Activated B cell treated with CpG ODN at 0.5 μM for 24 hours (primary cell): ENCODE measurements around the gene CENPT. TPM values are rescaled to one million over a fixed set of nuclear protein-coding genes. Genes with fewer than 3 reads are reported as not detected.
A peak's percentile ranks its signal among the peaks of the same experiment; 100 is the strongest.

ENCODE experiments used
- ATAC-seq: fragments of 200-7000 bp; cut with Tn5 transposase; one replicate; pipeline ENCODE4 v1.10.0; 2021; ENCODE audit warnings: low read depth, mild to moderate bottlenecking, moderate library complexity
- CTCF ChIA-PET: fragments of 350-600 bp; sonication (Branson Sonifier 250); formaldehyde crosslinking; loops from one replicate; lab custom pipeline; 2021; ENCODE audit warnings: antibody characterized with exemption; lab: Charles Lee
- POLR2A ChIA-PET: fragments of 350-600 bp; sonication (Branson Sonifier 250); formaldehyde crosslinking; loops from one replicate; lab custom pipeline; 2021; ENCODE audit warnings: antibody characterized with exemption; lab: Charles Lee
- DNase-seq: peaks from one replicate; pipeline ENCODE4 v3.0.0; 2022
- H3K27ac Mint-ChIP-seq: one replicate; pipeline ENCODE4 v1.8.0; 2020; ENCODE audit warnings: mixed read lengths
- H3K27me3 Mint-ChIP-seq: one replicate; pipeline ENCODE4 v1.8.0; 2021; ENCODE audit warnings: mixed read lengths
- H3K36me3 Mint-ChIP-seq: one replicate; pipeline ENCODE4 v1.8.0; 2021; ENCODE audit warnings: low read depth, mixed read lengths
- H3K4me1 Mint-ChIP-seq: one replicate; pipeline ENCODE4 v1.8.0; 2021; ENCODE audit warnings: mixed read lengths
- H3K4me3 Mint-ChIP-seq: one replicate; pipeline ENCODE4 v1.8.0; 2020; ENCODE audit warnings: mild to moderate bottlenecking, mixed read lengths
- H3K9me3 Mint-ChIP-seq: one replicate; pipeline ENCODE4 v1.8.0; 2020; ENCODE audit warnings: mixed read lengths
- intact Hi-C: fragments of 100-400 bp; cut with micrococcal nuclease; formaldehyde crosslinking; loops from one replicate; pipeline ENCODE4 v1.15.1; 2024
- total RNA-seq: library from RNA; stranded (reverse); gene quantifications from 2 replicates; pipeline ENCODE4 v1.2.3, GENCODE V29; 2022
- TF ChIP-seq, protein P1 (sequence below): fragments of 200-600 bp; IDR thresholded peaks from one replicate; pipeline ENCODE4 v1.8.0; 2022; ENCODE audit warnings: antibody characterized with exemption, mild to moderate bottlenecking

Gene CENPT
- total RNA-seq, 1 donor from 2014 or later = 54.2 TPM

DNA sequence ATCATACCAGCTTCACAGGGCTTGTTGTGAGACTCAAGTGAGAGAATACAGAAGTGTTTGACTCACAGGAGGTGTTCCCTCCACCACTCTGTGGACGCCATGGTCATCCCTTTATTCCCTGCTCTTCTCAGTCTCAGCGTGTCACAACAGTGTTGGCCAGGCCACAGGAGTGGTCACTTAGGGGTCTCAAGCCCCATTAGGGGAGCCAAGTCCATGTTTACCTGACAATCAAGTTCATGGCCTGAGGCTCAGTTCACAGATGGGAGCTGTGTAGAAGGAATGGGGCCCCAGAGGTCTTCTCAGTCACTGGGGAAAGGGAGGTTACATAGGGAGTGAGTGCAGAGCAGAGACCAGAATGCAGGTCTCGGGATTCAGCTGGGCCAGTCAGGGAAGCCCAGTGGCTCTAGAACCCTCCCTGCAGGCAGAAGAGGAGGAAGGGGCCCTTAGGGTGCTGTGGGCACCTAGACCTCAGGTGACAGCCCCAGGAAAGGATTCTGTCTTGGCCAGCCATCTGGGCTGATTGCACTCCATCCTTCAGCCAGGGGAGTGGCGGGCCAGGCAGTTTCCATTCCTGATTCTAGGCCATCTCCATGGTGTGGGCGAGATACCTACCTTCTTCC, 9.5 kb upstream of the CENPT start:
- intact Hi-C loops = no loop called here
- Mint-ChIP-seq H3K4me3 (no peak overlapping the region), H3K27me3 (no peaks in the 10 kb centered on the region), H3K36me3 (peaks cover 21% of the 10 kb centered on the region), H3K9me3 (no peaks in the 10 kb centered on the region), H3K4me1 (peaks cover 16% of the 10 kb centered on the region), H3K27ac (no peak overlapping the region)
- ChIA-PET CTCF (interaction anchor here (1.1 kb wide), 1 partner anchor 27 kb away, joined by 3 read pairs; no protein-coding TSS in a partner anchor), POLR2A (no interaction called here)
- no peak for ATAC-seq
- DNase-seq = no peak
- TF ChIP-seq, protein P1, sequence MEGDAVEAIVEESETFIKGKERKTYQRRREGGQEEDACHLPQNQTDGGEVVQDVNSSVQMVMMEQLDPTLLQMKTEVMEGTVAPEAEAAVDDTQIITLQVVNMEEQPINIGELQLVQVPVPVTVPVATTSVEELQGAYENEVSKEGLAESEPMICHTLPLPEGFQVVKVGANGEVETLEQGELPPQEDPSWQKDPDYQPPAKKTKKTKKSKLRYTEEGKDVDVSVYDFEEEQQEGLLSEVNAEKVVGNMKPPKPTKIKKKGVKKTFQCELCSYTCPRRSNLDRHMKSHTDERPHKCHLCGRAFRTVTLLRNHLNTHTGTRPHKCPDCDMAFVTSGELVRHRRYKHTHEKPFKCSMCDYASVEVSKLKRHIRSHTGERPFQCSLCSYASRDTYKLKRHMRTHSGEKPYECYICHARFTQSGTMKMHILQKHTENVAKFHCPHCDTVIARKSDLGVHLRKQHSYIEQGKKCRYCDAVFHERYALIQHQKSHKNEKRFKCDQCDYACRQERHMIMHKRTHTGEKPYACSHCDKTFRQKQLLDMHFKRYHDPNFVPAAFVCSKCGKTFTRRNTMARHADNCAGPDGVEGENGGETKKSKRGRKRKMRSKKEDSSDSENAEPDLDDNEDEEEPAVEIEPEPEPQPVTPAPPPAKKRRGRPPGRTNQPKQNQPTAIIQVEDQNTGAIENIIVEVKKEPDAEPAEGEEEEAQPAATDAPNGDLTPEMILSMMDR = no peak

DNA sequence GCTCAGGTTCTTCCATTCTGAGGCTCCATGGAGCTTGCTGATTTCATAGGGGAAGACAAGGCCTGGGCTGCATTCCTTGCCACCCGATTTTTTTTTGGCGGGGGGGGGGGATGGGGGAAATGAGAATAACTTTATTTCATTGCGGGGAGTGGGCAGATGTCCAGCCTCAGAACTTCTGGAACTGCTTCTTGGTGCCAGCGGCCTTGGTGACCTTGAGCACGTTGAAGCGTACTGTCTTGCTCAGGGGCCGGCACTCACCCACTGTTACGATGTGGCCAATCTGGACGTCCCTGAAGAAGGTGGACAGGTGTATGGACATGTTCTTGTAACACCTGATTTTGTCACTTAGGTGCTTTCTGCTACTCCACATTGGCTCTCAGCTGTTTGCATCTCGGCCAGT, 8.3 kb upstream of the CENPT start:
- peaks cover 14% of the 10 kb centered on the region for H3K36me3 Mint-ChIP-seq
- no peak overlapping the region for H3K27ac Mint-ChIP-seq
- intact Hi-C loops = no loop called here
- no peaks in the 10 kb centered on the region for H3K27me3 Mint-ChIP-seq
- H3K4me1 Mint-ChIP-seq = peaks cover 16% of the 10 kb centered on the region
- ChIA-PET POLR2A (no interaction called here), CTCF (interaction anchor here (0.6 kb wide), 1 partner anchor 1848 kb away, joined by 3 read pairs; no protein-coding TSS in a partner anchor)
- H3K4me3 Mint-ChIP-seq = no peak overlapping the region
- no peaks in the 10 kb centered on the region for H3K9me3 Mint-ChIP-seq
- no peak for ATAC-seq
- DNase-seq = no peak
- TF ChIP-seq, protein P1 = no peak

DNA sequence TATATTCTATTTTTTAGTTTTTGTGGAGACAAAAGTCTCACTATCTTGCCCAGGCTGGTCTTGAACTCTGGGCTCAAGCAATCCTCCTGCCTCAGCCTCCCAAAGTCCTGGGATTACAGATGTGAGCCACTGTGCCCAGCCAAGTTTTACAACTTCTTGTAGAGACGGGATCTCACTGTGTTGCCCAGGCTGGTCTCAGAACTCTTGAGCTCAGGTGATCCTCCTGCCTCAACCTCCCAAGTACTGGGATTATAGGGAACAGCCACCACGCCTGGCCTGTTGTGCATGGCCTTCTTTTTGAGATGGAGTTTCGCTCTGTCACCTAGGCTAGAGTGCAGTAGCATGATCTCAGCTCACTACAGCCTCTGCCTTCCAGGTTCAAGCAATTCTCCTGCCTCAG, 6.2 kb upstream of the CENPT start:
- H3K36me3 Mint-ChIP-seq = peaks cover 13% of the 10 kb centered on the region
- H3K4me3 Mint-ChIP-seq = no peak overlapping the region
- H3K27ac Mint-ChIP-seq = no peak overlapping the region
- H3K9me3 Mint-ChIP-seq = no peaks in the 10 kb centered on the region
- CTCF ChIA-PET = no interaction called here
- POLR2A ChIA-PET = no interaction called here
- intact Hi-C loops = no loop called here
- H3K4me1 Mint-ChIP-seq = peaks cover 21% of the 10 kb centered on the region
- TF ChIP-seq, protein P1 = no peak
- DNase-seq = no peak
- ATAC-seq = no peak
- no peaks in the 10 kb centered on the region for H3K27me3 Mint-ChIP-seq

DNA sequence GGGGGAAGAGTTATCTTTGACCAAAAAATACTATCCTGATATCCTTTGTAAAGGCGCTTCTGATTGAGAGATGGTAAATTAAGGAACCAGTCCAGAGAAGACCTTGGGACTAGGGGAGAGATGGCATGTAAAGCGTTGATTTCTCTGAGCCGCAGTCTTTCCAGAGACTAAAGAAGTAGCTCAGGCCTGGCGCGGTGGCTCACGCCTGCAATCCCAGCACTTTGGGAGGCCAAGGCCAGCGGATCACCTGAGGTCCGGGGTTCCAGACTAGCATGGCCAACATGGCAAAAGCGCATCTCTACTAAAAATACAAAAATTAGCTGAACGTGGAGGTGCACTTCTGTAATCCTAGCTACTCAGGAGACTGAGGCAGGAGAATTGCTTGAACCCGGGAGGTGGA, 625 bp upstream of the CENPT start:
- H3K27me3 Mint-ChIP-seq = no peaks in the 10 kb centered on the region
- ATAC-seq (no peak), DNase-seq (no peak)
- H3K9me3 Mint-ChIP-seq = no peaks in the 10 kb centered on the region
- ChIA-PET POLR2A (interaction anchor here (0.7 kb wide), 1 partner anchor 173 kb away, joined by 3 read pairs; no protein-coding TSS in a partner anchor), CTCF (interaction anchor here (1.4 to 2.4 kb wide), 2 partner anchors 32 to 193 kb away, joined by 3 to 13 read pairs; no protein-coding TSS in a partner anchor)
- intact Hi-C loops = no loop called here
- peak overlapping the region; percentile 84 for H3K4me3 Mint-ChIP-seq
- H3K27ac Mint-ChIP-seq = no peak overlapping the region
- peaks cover 48% of the 10 kb centered on the region for H3K4me1 Mint-ChIP-seq
- H3K36me3 Mint-ChIP-seq = peaks cover 8% of the 10 kb centered on the region
- TF ChIP-seq, protein P1 = no peak

DNA sequence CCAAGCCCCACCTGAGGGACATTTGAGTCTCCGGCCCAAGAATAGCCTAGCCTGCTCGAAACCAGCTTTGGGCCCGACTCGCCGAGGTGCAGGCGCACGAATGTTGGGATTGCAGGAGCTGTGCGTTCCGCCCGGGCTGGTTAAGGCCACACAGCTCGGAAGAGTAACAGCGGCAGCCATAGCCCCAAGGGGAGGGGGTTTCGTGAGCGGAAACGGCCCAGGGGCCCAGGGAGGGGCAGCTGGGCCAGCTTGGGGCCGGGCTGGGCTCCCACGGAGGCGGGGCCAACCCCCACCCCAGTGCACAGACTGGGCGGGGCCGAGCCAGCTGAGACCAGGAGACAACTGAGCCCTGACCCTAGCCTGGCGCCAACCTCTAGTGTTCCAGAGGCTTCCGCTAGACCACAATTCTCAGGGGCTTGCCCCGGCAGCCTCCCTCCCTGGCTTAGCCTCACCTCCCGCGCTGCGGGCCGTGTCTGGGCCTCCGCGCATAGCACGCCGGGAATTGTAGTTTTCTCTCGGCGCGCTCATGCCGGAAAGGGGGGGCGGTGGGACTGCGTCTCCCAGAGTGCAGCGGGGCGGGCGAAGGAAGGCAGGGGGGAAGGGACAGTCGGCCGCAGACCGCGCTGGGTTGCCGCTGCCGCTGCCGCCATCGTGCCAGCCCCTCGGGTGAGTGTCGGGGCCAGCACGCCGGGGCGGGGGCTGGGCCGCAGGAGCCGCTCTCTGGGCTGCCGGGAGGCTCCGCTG, 1.0 kb downstream of the CENPT start, which contains the start of gene NUTF2:
Gene NUTF2, plus strand, starts transcription at position 614 of the 744 bp plus-strand sequence. CDS start 18,198 bp downstream, outside the sequence.
- ATAC-seq (peak; percentile 67), DNase-seq (peak; percentile 96)
- H3K9me3 Mint-ChIP-seq = no peaks in the 10 kb centered on the region
- H3K4me1 Mint-ChIP-seq = peaks cover 57% of the 10 kb centered on the region
- peaks cover 8% of the 10 kb centered on the region for H3K36me3 Mint-ChIP-seq
- intact Hi-C loops = loop anchor here (1.0 to 2.0 kb wide), 9 partner anchors 13 to 602 kb away; partner anchors contain the start of genes ACD, CTCF, PARD6A and PRMT7
- TF ChIP-seq, protein P1 = no peak
- ChIA-PET CTCF (interaction anchor here (1.0 to 2.4 kb wide), 2 partner anchors 30 to 174 kb away, joined by 4 to 13 read pairs; no protein-coding TSS in a partner anchor), POLR2A (interaction anchor here (0.5 to 3.9 kb wide), 11 partner anchors 12 to 326 kb away, joined by 3 to 21 read pairs (median 6); partner anchors contain the start of genes DDX28, DUS2, GFOD2 and NFATC3)
- peak within 1 kb of the TSS; percentile 89 for H3K4me3 Mint-ChIP-seq
- no peaks in the 10 kb centered on the region for H3K27me3 Mint-ChIP-seq
- H3K27ac Mint-ChIP-seq = peak within 1 kb of the TSS; percentile 92
